B cell (primary cell): Measurements from ENCODE around the gene NUP210. TPM values are rescaled to one million over a fixed set of nuclear protein-coding genes. Genes with fewer than 3 reads are reported as not detected.

Source experiments
- ATAC-seq: fragments of 200-7000 bp; cut with Tn5 transposase; one replicate; pipeline ENCODE4 v1.10.0; 2021; ENCODE audit warnings: low read depth, mild to moderate bottlenecking, moderate number of reproducible peaks, moderate library complexity
- CTCF ChIA-PET: fragments of 350-600 bp; sonication (Branson Sonifier 250); formaldehyde crosslinking; loops from one replicate; lab custom pipeline; 2021; ENCODE audit warnings: antibody characterized with exemption, inconsistent platforms; lab: Charles Lee
- POLR2A ChIA-PET: fragments of 350-600 bp; sonication (Branson Sonifier 250); formaldehyde crosslinking; loops from one replicate; lab custom pipeline; 2021; ENCODE audit warnings: antibody characterized with exemption; lab: Charles Lee
- DNase-seq: peaks from one replicate; pipeline ENCODE4 v3.0.0; 2013
- H2AFZ ChIP-seq: 2 replicates; pipeline ENCODE4 v1.6.1; 2012; ENCODE audit warnings: mild to moderate bottlenecking, low read depth, low read length; ENCODE audit not compliant: insufficient read depth, poor library complexity, severe bottlenecking
- H3K27ac ChIP-seq, 2 donors: 1 replicate in 1 of 2; 2 replicates in 1 of 2; pipeline ENCODE4 v1.5.1; 2012 to 2013; ENCODE audit warnings: low read length in 2 of 2, mild to moderate bottlenecking in 2 of 2, moderate library complexity in 1 of 2
- H3K27me3 ChIP-seq, 4 experiments: fragments of 200-600 bp in 1 of 4; sonication (generic) in 1 of 4; replicated peaks in 1 of 4; 1 replicate in 2 of 4; 2 replicates in 2 of 4; pipeline versions ENCODE4 v1.6.1 to v1.7.0; 2013 to 2016; ENCODE audit warnings: low read length in 3 of 4, mild to moderate bottlenecking in 2 of 4, mixed read lengths in 1 of 4, moderate library complexity in 1 of 4; ENCODE audit not compliant: insufficient read depth in 4 of 4, control insufficient read depth in 3 of 4; ENCODE audit errors: control extremely low read depth in 1 of 4
- H3K36me3 ChIP-seq, 2 experiments: replicated peaks in 1 of 2; 1 replicate in 1 of 2; 2 replicates in 1 of 2; pipeline versions ENCODE4 v1.6.1 to v1.7.1; 2013; ENCODE audit warnings: low read length in 1 of 2; ENCODE audit not compliant: insufficient read depth in 2 of 2, control insufficient read depth in 1 of 2; ENCODE audit errors: control extremely low read depth in 1 of 2, extremely low read depth in 1 of 2
- H3K4me1 ChIP-seq, 2 donors: fragments of 200-600 bp in 1 of 2; sonication (generic) in 1 of 2; 1 replicate in 1 of 2; 2 replicates in 1 of 2; pipeline versions ENCODE4 v1.5.1 to v1.6.1; 2013 to 2017; ENCODE audit warnings: low read length in 2 of 2; ENCODE audit not compliant: control insufficient read depth in 2 of 2, insufficient read depth in 2 of 2
- H3K4me2 ChIP-seq: replicated peaks from 2 replicates; pipeline ENCODE3; 2012; ENCODE audit warnings: mild to moderate bottlenecking, low read depth, low read length; ENCODE audit not compliant: poor library complexity, severe bottlenecking
- H3K4me3 ChIP-seq, 5 experiments: fragments of 200-600 bp in 1 of 5; sonication (generic) in 1 of 5; 1 replicate in 3 of 5; 2 replicates in 2 of 5; pipeline versions ENCODE4 v1.5.1 to v1.7.0; 2011 to 2016; ENCODE audit warnings: low read length in 4 of 5, mild to moderate bottlenecking in 4 of 5, low read depth in 2 of 5, control low read depth in 1 of 5, moderate library complexity in 1 of 5; ENCODE audit not compliant: insufficient read depth in 1 of 5; ENCODE audit errors: control extremely low read depth in 1 of 5, extremely low read depth in 1 of 5
- H3K79me2 ChIP-seq: fragments of 200-600 bp; sonication (generic); one replicate; pipeline ENCODE4 v1.6.0; 2016; ENCODE audit warnings: low read length; ENCODE audit not compliant: control insufficient read depth, insufficient read depth
- H3K9ac ChIP-seq: fragments of 200-600 bp; sonication (generic); 2 replicates; pipeline ENCODE4 v1.6.1; 2017; ENCODE audit warnings: mild to moderate bottlenecking, low read length, moderate library complexity
- H3K9me3 ChIP-seq, 3 donors: one replicate each; pipeline versions ENCODE4 v1.6.1 to v1.7.1; 2013; ENCODE audit warnings: low read length in 2 of 3; ENCODE audit not compliant: control insufficient read depth in 2 of 3, insufficient read depth in 1 of 3; ENCODE audit errors: control extremely low read depth in 1 of 3
- H4K20me1 ChIP-seq: 2 replicates; pipeline ENCODE4 v1.6.0; 2012; ENCODE audit warnings: mild to moderate bottlenecking, low read length; ENCODE audit not compliant: insufficient read depth, control insufficient read depth, poor library complexity, severe bottlenecking
- H3K27ac Mint-ChIP-seq: one replicate; pipeline ENCODE4 v1.8.0; 2021; ENCODE audit warnings: mixed read lengths
- H3K27me3 Mint-ChIP-seq: one replicate; pipeline ENCODE4 v1.8.0; 2021; ENCODE audit warnings: mixed read lengths
- H3K4me1 Mint-ChIP-seq: one replicate; pipeline ENCODE4 v1.8.0; 2021; ENCODE audit warnings: mixed read lengths
- H3K4me3 Mint-ChIP-seq: one replicate; pipeline ENCODE4 v1.8.0; 2021; ENCODE audit warnings: mixed read lengths
- H3K9me3 Mint-ChIP-seq: one replicate; pipeline ENCODE4 v1.8.0; 2022; ENCODE audit warnings: mixed read lengths; ENCODE audit not compliant: insufficient read depth
- CTCF ChIP-seq: fragments of 200-600 bp; IDR thresholded peaks from one replicate; pipeline ENCODE4 v1.8.0; 2022; ENCODE audit warnings: antibody characterized with exemption, mild to moderate bottlenecking
- EZH2 ChIP-seq: IDR thresholded peaks from 2 replicates; pipeline ENCODE4 v1.6.1; 2012; ENCODE audit warnings: borderline replicate concordance, low read depth, mild to moderate bottlenecking, moderate library complexity, low read length; ENCODE audit not compliant: insufficient read depth, poor library complexity, severe bottlenecking
- WGBS: methylation state at CpG from one replicate; pipeline ENCODE4 v1.1.5; 2013; ENCODE audit warnings: missing lambda C conversion rate; ENCODE audit not compliant: insufficient coverage; 5-methylcytosine and 5-hydroxymethylcytosine counted together
- intact Hi-C: fragments of 100-400 bp; cut with micrococcal nuclease; formaldehyde crosslinking; loops from one replicate; pipeline ENCODE4 v1.10.0; 2022
- polyA plus RNA-seq: library from polyadenylated mRNA; depleted of rRNA; stranded (reverse); fragments of >200 nt; gene quantifications from 2 replicates; pipeline ENCODE4 v1.2.3, GENCODE V29; 2012
- total RNA-seq, 2 donors: library from RNA; stranded (reverse); fragments of 120-200 nt in 1 of 2; gene quantifications; 1 replicate in 1 of 2; 2 replicates in 1 of 2; pipeline versions ENCODE4 v1.2.3 to v1.2.4, GENCODE V29; 2013 to 2022

The NUP210 gene
- total and polyA plus RNA-seq, 2 donors (not counting 1 experiment from before 2014, with no cell fraction given), result 114 to 159 TPM

DNA sequence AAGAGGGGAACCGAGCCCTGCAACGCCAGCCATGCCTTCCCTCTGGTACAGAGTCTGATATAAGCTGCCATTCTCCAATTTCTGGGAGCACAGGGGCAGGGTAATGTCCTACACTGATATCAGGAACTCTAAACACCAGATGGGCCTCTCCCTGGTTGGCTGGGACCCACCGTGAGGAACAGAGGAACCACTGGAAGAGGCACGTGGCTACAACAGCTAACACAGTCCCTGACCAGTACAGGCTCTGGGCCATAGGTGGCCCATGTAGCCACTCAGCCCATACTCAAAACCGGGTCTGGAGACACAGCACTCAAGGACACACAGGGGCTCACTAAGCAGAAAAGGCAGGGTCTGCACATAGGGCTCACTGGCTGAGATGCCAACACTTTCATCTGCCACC lies 13.9 kb downstream of the NUP210 start:
- DNase-seq (no peak), ATAC-seq (no peak)
- Mint-ChIP-seq H3K27me3 (no peaks in the 10 kb centered on the region), H3K4me1 (peaks cover 35% of the 10 kb centered on the region), H3K27ac (peak overlapping the region; percentile 50), H3K4me3 (no peak overlapping the region), H3K9me3 (peaks cover 4% of the 10 kb centered on the region)
- peaks cover 3 to 26% of the 10 kb centered on the region in 2 experiments for H3K36me3 ChIP-seq
- H3K4me1 ChIP-seq, result peaks cover 0 to 6% of the 10 kb centered on the region in 2 donors
- ChIA-PET CTCF (interaction anchor here (10.3 kb wide), 1 partner anchor 46 kb away, joined by 52 read pairs; no protein-coding TSS in a partner anchor), POLR2A (interaction anchor here (1.2 kb wide), 1 partner anchor 8 kb away, joined by 4 read pairs; no protein-coding TSS in a partner anchor)
- H2AFZ ChIP-seq, result no peak overlapping the region
- intact Hi-C loops, result no loop called here
- H3K9me3 ChIP-seq, result peaks cover 4 to 36% (median 23%) of the 10 kb centered on the region in 3 donors
- H3K27ac ChIP-seq, result peak overlapping the region in 1 of 2 donors; percentile 50
- no peak overlapping the region for H3K4me2 ChIP-seq
- H4K20me1 ChIP-seq, result peaks cover 85% of the 10 kb centered on the region
- H3K9ac ChIP-seq, result no peak overlapping the region
- no peaks in the 10 kb centered on the region for H3K27me3 ChIP-seq
- H3K79me2 ChIP-seq, result peaks cover 100% of the 10 kb centered on the region
- TF ChIP-seq CTCF, result no peak
- TF ChIP-seq EZH2, result no peak
- H3K4me3 ChIP-seq, result no peak overlapping the region
- 87% methylated on average over 3 of the region's 5 CpGs for WGBS

- peaks cover 4% of the 10 kb centered on the region for H3K9me3 Mint-ChIP-seq
- no peaks in the 10 kb centered on the region for H3K27me3 ChIP-seq
- DNase-seq (no peak), ATAC-seq (no peak)
- H4K20me1 ChIP-seq, result peaks cover 90% of the 10 kb centered on the region
- no peak overlapping the region for H3K4me2 ChIP-seq
- CTCF ChIA-PET, result interaction anchor here (1.1 to 10.3 kb wide), 2 partner anchors 47 to 56 kb away, joined by 3 to 52 read pairs; no protein-coding TSS in a partner anchor
- peaks cover 4 to 36% (median 23%) of the 10 kb centered on the region in 3 donors for H3K9me3 ChIP-seq
- WGBS, result 100% methylated on average over 1 of the region's 1 CpG
- H3K27me3 Mint-ChIP-seq, result no peaks in the 10 kb centered on the region
- no peak overlapping the region for H3K4me3 ChIP-seq
- H3K9ac ChIP-seq, result no peak overlapping the region
- H3K27ac Mint-ChIP-seq, result no peak overlapping the region
- H3K36me3 ChIP-seq, result peaks cover 3 to 26% of the 10 kb centered on the region in 2 experiments
- H3K4me1 ChIP-seq, result peaks cover 0 to 4% of the 10 kb centered on the region in 2 donors
- peak overlapping the region in 1 of 2 donors; percentile 50 for H3K27ac ChIP-seq
- TF ChIP-seq CTCF, result no peak
- TF ChIP-seq EZH2, result no peak
- POLR2A ChIA-PET, result interaction anchor here (1.2 kb wide), 1 partner anchor 9 kb away, joined by 4 read pairs; no protein-coding TSS in a partner anchor
- H3K79me2 ChIP-seq, result peaks cover 100% of the 10 kb centered on the region
- H3K4me1 Mint-ChIP-seq, result peaks cover 35% of the 10 kb centered on the region
- H2AFZ ChIP-seq, result no peak overlapping the region
- intact Hi-C loops, result no loop called here
- no peak overlapping the region for H3K4me3 Mint-ChIP-seq
Measured at GRCh38 chr3:13405614-13406013, 14.5 kb downstream of the NUP210 start.
